AG04450 (cell line): Measurements from ENCODE around the gene EYA3. TPM values are rescaled to one million over a fixed set of nuclear protein-coding genes. Genes with fewer than 3 reads are reported as not detected.
A peak's percentile ranks its signal among the peaks of the same experiment; 100 is the strongest.

ENCODE experiments used
- CTCF ChIA-PET: fragments of 300-600, 350-600 bp; formaldehyde crosslinking; extraction: SDS; loops from one replicate; lab custom pipeline; 2022; ENCODE audit warnings: antibody characterized with exemption, inconsistent platforms; lab: Charles Lee
- POLR2A ChIA-PET: fragments of 350-600 bp; formaldehyde crosslinking; extraction: SDS; loops from one replicate; lab custom pipeline; 2021; ENCODE audit warnings: antibody characterized with exemption, inconsistent platforms; lab: Yijun Ruan, JAX
- DNase-seq: peaks from one replicate; pipeline ENCODE4 v3.0.0-alpha.2; 2011; ENCODE audit warnings: low read depth, low spot score
- H3K27ac ChIP-seq: one replicate; pipeline ENCODE4 v1.5.1; 2012; ENCODE audit warnings: low read depth, low read length, control low read depth
- H3K27me3 ChIP-seq: one replicate; pipeline ENCODE4 v1.6.0; 2012; ENCODE audit warnings: low read length; ENCODE audit not compliant: control insufficient read depth, insufficient read depth
- H3K4me3 ChIP-seq: 2 replicates; pipeline ENCODE4 v1.5.1; 2011; ENCODE audit warnings: mild to moderate bottlenecking, low read depth, low read length, control low read depth
- H3K9me3 ChIP-seq: 2 replicates; pipeline ENCODE4 v1.5.1; 2012; ENCODE audit warnings: low read length; ENCODE audit not compliant: control insufficient read depth, insufficient read depth
- polyA minus RNA-seq: library from RNA; depleted of rRNA, polyadenylated mRNA; stranded (reverse); fragments of >200 nt; gene quantifications from 2 replicates; pipeline ENCODE4 v1.2.3, GENCODE V29; 2011; rRNA and poly(A)+ RNA removed
- polyA plus RNA-seq: library from polyadenylated mRNA; depleted of rRNA; stranded (reverse); fragments of >200 nt; gene quantifications from 2 replicates; pipeline ENCODE4 v1.2.3, GENCODE V29; 2011; rRNA removed
- TF ChIP-seq, protein P1 (sequence below): IDR thresholded peaks from 2 replicates; pipeline ENCODE4 v1.5.1; 2011; ENCODE audit warnings: low read depth, low read length, control low read depth, inconsistent platforms

The EYA3 gene
- 15.4 and 17.0 TPM in 2 replicates for polyA plus RNA-seq
- polyA minus RNA-seq, result 49.7 and 59.8 TPM in 2 replicates

- POLR2A ChIA-PET, result interaction anchor here (0.5 to 1.5 kb wide), 14 partner anchors 10 to 627 kb away, joined by 3 to 15 read pairs (median 4); partner anchors contain the start of genes ATP5IF1 and TAF12
- no peaks in the 10 kb centered on the region for H3K27me3 ChIP-seq
- CTCF ChIA-PET, result interaction anchor here (0.6 to 8.4 kb wide), 4 partner anchors 10 to 213 kb away, joined by 3 to 301 read pairs (median 4); no protein-coding TSS in a partner anchor
Observed at GRCh38 chr1:28088168-28088961, at the start of gene EYA3. EYA3 (minus strand) TSS chr1:28088610; CDS start chr1:28058026, 30,584 bp downstream.

GRCh38 chr1:28136922-28137613 lies 48.7 kb upstream of the EYA3 start:
- no peak for DNase-seq
- H3K9me3 ChIP-seq, result peaks cover 10% of the 10 kb centered on the region; the same call in 1 of the 2 replicates
- TF ChIP-seq, protein P1, sequence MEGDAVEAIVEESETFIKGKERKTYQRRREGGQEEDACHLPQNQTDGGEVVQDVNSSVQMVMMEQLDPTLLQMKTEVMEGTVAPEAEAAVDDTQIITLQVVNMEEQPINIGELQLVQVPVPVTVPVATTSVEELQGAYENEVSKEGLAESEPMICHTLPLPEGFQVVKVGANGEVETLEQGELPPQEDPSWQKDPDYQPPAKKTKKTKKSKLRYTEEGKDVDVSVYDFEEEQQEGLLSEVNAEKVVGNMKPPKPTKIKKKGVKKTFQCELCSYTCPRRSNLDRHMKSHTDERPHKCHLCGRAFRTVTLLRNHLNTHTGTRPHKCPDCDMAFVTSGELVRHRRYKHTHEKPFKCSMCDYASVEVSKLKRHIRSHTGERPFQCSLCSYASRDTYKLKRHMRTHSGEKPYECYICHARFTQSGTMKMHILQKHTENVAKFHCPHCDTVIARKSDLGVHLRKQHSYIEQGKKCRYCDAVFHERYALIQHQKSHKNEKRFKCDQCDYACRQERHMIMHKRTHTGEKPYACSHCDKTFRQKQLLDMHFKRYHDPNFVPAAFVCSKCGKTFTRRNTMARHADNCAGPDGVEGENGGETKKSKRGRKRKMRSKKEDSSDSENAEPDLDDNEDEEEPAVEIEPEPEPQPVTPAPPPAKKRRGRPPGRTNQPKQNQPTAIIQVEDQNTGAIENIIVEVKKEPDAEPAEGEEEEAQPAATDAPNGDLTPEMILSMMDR, result no peak
- CTCF ChIA-PET, result no interaction called here
- H3K27ac ChIP-seq, result no peak overlapping the region
- no peaks in the 10 kb centered on the region for H3K27me3 ChIP-seq
- H3K4me3 ChIP-seq, result no peak overlapping the region
- POLR2A ChIA-PET, result interaction anchor here (1.1 kb wide), 1 partner anchor 99 kb away, joined by 3 read pairs; the partner anchor contains the start of gene ATP5IF1

More at GRCh38 chr1:28088168-28088961, at the start of gene EYA3:
- Histone ChIP-seq H3K4me3 (peak within 1 kb of the TSS; percentile 80), H3K27ac (peak within 1 kb of the TSS; percentile 87), H3K9me3 (no peaks in the 10 kb centered on the region)
- peak; percentile 94 for DNase-seq
- TF ChIP-seq, protein P1, result no peak

DNA sequence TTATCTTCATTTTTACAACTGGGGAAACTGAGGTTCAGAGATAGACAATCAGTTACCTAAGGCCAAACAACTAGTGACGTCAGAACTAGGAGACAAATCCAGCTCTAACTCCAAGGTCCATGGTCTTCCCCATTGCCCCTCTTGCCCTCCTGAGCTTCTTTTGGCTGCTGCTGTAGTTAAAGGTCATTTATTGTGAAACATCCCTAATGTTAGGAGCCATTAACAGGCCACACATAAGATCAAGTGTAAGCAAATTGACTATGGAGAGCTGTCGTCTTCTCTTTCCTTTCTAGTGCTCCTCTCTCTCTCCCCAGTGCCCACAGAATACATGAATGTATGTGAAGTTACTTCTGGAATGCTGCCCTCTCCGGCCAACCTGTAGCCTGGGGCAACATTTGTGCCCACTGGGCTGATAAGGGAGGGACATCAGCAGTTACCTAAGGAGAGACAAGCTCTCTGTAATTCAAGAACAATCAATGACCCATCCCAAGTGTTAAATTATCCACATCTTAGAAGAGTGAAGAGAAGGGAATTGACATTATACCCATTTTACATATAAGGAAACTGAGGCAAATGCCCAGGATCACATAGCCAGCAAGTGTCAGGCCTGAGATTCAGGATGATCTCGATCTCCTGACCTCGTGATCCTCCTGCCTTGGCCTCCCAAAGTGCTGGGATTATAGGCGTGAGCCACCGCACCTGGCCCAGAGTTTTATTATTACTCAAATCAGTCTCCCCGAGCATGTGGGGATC lies 47.9 kb upstream of the EYA3 start:
- POLR2A ChIA-PET, result interaction anchor here (0.6 to 1.1 kb wide), 3 partner anchors 17 to 99 kb away, joined by 3 read pairs; partner anchors contain the start of gene ATP5IF1
- no peaks in the 10 kb centered on the region for H3K27me3 ChIP-seq
- TF ChIP-seq, protein P1, result no peak
- H3K4me3 ChIP-seq, result no peak overlapping the region
- DNase-seq, result no peak
- no peak overlapping the region for H3K27ac ChIP-seq
- peaks cover 10% of the 10 kb centered on the region; the same call in 1 of the 2 replicates for H3K9me3 ChIP-seq
- CTCF ChIA-PET, result interaction anchor here (1.5 kb wide), 1 partner anchor 73 kb away, joined by 6 read pairs; no protein-coding TSS in a partner anchor

GRCh38 chr1:28135371-28136168 lies 47.2 kb upstream of the EYA3 start:
- Histone ChIP-seq H3K9me3 (peaks cover 10% of the 10 kb centered on the region; the same call in 1 of the 2 replicates), H3K27me3 (no peaks in the 10 kb centered on the region), H3K27ac (no peak overlapping the region), H3K4me3 (no peak overlapping the region)
- ChIA-PET CTCF (interaction anchor here (0.6 to 1.5 kb wide), 2 partner anchors 25 to 73 kb away, joined by 3 to 6 read pairs; no protein-coding TSS in a partner anchor), POLR2A (interaction anchor here (0.6 to 1.0 kb wide), 2 partner anchors 18 to 35 kb away, joined by 3 read pairs; no protein-coding TSS in a partner anchor)
- TF ChIP-seq, protein P1, result no peak
- DNase-seq, result no peak
